Right atrium auricular region (tissue), 2 donors: ENCODE results near the gene DNAAF5. TPM values are rescaled to one million over a fixed set of nuclear protein-coding genes. Genes with fewer than 3 reads are reported as not detected.
A peak's percentile ranks its signal among the peaks of the same experiment; 100 is the strongest.
"Not testable (repeated sequence)": the region's sequence is repeated elsewhere in the genome, so short reads cannot be mapped to it uniquely, and the experiment has no call there.

Experiments used
- DNase-seq: peaks from one replicate; pipeline ENCODE4 v3.0.0-alpha.2; 2019; ENCODE audit warnings: low spot score
- H3K27ac ChIP-seq, 2 donors: fragments of 200-600 bp; sonication (generic); 1 replicate in 1 of 2; 2 replicates in 1 of 2; pipeline ENCODE4 v1.5.1; 2016 to 2019
- H3K27me3 ChIP-seq, 2 donors: fragments of 200-600 bp; sonication (generic); one replicate each; pipeline versions ENCODE4 v1.5.1 to v1.6.0; 2017 to 2019
- H3K36me3 ChIP-seq: fragments of 200-600 bp; sonication (generic); one replicate; pipeline ENCODE4 v1.5.1; 2016
- H3K4me1 ChIP-seq, 2 donors: fragments of 200-600 bp; sonication (generic); one replicate each; pipeline versions ENCODE4 v1.5.1 to v1.6.0; 2017 to 2019
- H3K4me3 ChIP-seq, 2 donors: fragments of 200-600 bp; sonication (generic); 1 replicate in 1 of 2; 2 replicates in 1 of 2; pipeline ENCODE4 v1.5.1; 2017 to 2019; ENCODE audit warnings: mild to moderate bottlenecking in 1 of 2, moderate library complexity in 1 of 2
- H3K9me3 ChIP-seq, 2 donors: fragments of 200-600 bp; sonication (generic); one replicate each; pipeline ENCODE4 v1.5.1; 2019
- total RNA-seq, 2 donors: library from RNA; depleted of rRNA; stranded (reverse); fragments of >200 nt; gene quantifications; one replicate each; pipeline ENCODE4 v1.1.0, GENCODE V29; 2016
- TF ChIP-seq, protein P1 (sequence below), 2 donors: fragments of 200-600 bp; sonication (generic); IDR thresholded peaks; one replicate each; pipeline ENCODE4 v1.5.1; 2019; ENCODE audit warnings: antibody characterized with exemption in 2 of 2

The DNAAF5 gene
- total RNA-seq, 2 donors from 2014 or later, result 19.0 to 35.5 TPM

DNA sequence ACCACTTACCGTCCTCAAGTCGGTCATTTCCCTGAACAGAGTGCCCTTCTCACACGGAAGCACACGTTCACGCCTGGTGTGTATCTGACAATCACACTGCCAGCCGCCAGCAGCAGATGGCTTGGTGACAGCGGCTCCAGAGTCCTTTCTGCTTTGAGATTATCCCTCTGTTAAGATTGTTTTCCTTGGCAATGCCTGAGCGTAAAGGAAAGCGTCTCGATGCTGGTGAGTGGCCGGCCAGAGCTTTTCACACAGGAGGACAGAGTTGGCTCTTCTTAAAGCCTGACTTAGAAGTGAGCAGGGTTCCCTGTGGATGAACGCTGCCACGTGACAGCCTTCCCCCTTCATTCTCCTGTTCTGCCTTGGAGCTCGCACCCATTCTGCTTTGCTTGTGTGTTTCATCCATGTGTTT is 22.6 kb downstream of the DNAAF5 start:
- peak overlapping the region; percentile 69 to 78 for H3K27ac ChIP-seq
- no peaks in the 10 kb centered on the region for H3K27me3 ChIP-seq
- H3K4me1 ChIP-seq, result peaks cover 0 to 44% of the 10 kb centered on the region in 2 donors
- TF ChIP-seq, protein P1, sequence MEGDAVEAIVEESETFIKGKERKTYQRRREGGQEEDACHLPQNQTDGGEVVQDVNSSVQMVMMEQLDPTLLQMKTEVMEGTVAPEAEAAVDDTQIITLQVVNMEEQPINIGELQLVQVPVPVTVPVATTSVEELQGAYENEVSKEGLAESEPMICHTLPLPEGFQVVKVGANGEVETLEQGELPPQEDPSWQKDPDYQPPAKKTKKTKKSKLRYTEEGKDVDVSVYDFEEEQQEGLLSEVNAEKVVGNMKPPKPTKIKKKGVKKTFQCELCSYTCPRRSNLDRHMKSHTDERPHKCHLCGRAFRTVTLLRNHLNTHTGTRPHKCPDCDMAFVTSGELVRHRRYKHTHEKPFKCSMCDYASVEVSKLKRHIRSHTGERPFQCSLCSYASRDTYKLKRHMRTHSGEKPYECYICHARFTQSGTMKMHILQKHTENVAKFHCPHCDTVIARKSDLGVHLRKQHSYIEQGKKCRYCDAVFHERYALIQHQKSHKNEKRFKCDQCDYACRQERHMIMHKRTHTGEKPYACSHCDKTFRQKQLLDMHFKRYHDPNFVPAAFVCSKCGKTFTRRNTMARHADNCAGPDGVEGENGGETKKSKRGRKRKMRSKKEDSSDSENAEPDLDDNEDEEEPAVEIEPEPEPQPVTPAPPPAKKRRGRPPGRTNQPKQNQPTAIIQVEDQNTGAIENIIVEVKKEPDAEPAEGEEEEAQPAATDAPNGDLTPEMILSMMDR (IDR thresholded peaks at IDR 0.05), result no peak
- H3K9me3 ChIP-seq, result no peaks in the 10 kb centered on the region
- peaks cover 17% of the 10 kb centered on the region for H3K36me3 ChIP-seq
- peak; percentile 75 for DNase-seq
- H3K4me3 ChIP-seq, result peak overlapping the region in 1 of 2 donors; percentile 3

DNA sequence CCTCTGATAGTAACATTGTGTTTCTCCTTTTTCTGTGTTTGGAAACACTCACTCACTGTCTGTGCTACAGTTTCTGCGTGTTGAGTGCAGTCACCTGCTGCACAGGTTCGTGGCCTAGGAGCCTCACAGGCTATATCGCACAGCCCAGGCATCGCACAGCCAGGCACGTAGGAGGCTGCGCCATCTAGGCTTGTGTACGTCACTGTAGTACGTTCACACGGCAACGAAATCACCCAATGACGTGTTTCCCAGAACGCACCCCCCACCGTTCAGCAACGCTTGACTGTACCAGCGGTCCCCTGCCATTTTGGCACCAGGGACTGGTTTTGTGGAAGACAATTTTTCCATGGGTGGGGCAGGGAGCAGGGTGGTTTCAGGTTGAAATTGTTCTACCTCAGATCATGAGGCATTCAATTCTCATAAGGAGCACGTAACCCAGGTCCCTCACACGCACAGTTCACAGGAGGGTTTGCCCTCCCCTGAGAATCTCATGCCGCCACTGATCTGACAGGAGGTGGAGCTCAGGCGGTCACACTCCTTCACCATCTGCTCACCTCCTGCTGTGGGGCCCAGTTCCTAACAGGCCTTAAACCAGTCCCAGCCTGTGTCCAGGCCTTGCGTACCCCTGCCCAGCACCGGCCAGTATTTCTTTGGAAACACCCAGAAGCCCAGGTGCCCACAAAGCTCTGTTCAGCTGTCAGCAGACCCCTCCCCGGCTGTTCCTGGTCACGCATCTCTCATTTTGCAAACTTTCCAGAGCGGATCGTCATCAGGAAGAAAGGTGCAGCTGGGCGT is 23.8 kb downstream of the DNAAF5 start:
- Histone ChIP-seq H3K4me1 (peaks cover 0 to 40% of the 10 kb centered on the region in 2 donors), H3K36me3 (peaks cover 29% of the 10 kb centered on the region), H3K9me3 (no peaks in the 10 kb centered on the region), H3K4me3 (no peak overlapping the region), H3K27me3 (no peaks in the 10 kb centered on the region), H3K27ac (peak overlapping the region; percentile 69 to 78)
- DNase-seq, result no peak
- TF ChIP-seq, protein P1 (IDR thresholded peaks at IDR 0.05), result no peak

DNA sequence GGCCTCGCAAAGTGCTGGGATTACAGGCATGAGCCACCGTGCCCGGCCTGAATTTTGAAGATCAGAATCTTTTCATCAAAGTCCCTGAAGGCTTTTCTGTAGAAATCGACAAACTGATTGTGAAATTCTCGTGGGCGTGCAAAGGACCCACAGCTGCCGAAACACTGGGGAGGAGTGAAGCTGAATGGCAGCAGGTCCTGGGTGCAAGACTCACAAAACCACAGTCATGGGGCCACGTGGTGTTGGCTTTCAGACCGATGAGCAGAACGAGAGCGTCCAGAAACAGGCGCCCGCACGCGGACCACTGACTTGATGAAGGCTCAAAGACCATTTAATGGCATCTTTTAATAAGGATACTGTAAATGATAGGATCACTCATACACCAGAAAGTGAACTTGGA is 25.3 kb downstream of the DNAAF5 start:
- Histone ChIP-seq H3K27ac (no peak overlapping the region), H3K4me1 (peaks cover 0 to 27% of the 10 kb centered on the region in 2 donors), H3K4me3 (no peak overlapping the region), H3K27me3 (no peaks in the 10 kb centered on the region), H3K9me3 (no peaks in the 10 kb centered on the region), H3K36me3 (peaks cover 40% of the 10 kb centered on the region)
- TF ChIP-seq, protein P1 (IDR thresholded peaks at IDR 0.05), result no peak
- no peak for DNase-seq

DNA sequence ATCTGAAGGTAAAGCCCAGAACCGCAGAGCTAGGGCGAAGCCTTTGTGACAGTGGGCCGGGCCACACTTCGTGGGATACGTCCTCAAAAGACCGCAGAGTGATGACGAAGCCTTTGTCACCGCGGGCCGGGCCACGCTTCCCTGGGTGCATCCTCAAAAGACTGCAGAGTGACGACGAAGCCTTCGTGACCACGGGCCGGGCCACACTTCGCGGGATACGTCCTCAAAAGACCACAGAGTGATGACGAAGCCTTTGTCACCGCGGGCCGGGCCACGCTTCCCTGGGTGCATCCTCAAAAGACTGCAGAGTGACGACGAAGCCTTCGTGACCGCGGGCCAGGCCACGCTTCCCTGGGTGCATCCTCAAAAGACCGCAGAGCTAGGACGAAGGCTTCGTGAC is 25.8 kb downstream of the DNAAF5 start:
- not testable (repeated sequence) for H3K4me3 ChIP-seq, H3K27me3 ChIP-seq, DNase-seq, H3K9me3 ChIP-seq, H3K27ac ChIP-seq
- Histone ChIP-seq H3K36me3 (peaks cover 44% of the 10 kb centered on the region), H3K4me1 (peaks cover 0 to 23% of the 10 kb centered on the region in 2 donors)

DNA sequence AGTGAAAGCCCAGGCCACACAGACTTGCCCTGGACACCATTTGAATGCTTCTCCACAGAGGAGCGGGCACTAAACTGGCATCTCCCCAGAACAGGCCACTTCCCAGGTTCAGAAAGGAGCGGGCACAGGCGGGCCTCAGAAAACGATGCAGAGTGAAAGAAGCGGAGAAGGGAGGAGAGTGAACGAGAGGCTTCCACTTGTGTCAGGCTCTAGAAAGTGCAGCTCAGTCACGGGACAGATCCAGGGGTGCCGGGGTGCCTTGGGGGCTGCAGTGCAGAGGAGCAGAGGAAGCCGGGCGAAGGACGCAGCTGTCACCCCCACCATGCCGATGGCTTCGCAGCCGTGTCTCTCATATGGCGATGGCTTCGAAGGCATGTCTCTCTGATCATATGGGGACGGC is 26.7 kb downstream of the DNAAF5 start:
- H3K36me3 ChIP-seq, result peaks cover 51% of the 10 kb centered on the region
- no peaks in the 10 kb centered on the region for H3K9me3 ChIP-seq
- no peak overlapping the region for H3K27ac ChIP-seq
- H3K4me1 ChIP-seq, result peaks cover 0 to 21% of the 10 kb centered on the region in 2 donors
- no peak overlapping the region for H3K4me3 ChIP-seq
- TF ChIP-seq, protein P1 (IDR thresholded peaks at IDR 0.05), result no peak
- no peaks in the 10 kb centered on the region for H3K27me3 ChIP-seq
- no peak for DNase-seq

DNA sequence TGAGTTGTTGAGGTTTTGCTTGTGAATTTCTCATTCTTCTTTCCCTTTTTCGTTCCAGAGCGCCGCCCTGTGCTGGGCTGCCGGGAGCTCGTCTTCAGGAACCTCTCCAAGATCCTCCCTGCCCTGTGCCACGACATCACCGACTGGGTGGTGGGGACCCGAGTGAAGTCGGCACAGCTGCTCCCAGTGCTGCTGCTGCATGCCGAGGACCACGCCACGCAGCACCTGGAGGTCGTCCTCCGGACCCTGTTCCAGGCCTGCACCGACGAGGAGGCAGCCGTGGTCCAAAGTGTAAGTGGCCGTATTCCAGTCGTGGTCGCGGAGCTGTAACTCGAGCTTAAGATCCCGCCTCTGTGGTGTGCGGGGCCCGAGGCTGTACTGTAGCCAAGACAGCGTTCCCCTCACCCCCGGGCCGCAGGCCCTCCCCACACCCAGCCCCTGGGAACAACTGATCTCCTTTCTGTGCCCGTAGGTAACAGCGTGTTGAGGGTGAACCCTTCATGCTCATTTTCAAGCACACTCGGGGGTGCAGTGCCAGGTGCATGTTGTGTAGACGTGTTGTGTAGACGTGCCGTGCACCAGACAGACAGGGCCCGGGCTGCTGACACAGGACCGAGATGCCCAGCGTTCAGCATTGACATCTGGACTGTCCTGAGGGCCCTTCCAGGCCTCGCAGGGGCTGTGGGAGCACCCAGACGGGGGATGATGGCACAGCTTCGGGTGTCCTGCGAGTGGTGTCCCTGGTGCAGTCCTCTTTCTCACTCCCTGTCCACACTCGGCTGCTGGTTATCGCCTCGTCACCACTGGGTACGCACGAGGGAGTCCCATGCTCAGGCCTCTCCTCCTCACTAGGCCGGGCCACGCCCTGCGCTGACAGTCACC is 28.3 kb downstream of the DNAAF5 start:
- Histone ChIP-seq H3K27ac (no peak overlapping the region), H3K4me3 (no peak overlapping the region), H3K36me3 (peaks cover 55% of the 10 kb centered on the region), H3K27me3 (no peaks in the 10 kb centered on the region), H3K4me1 (peaks cover 0 to 5% of the 10 kb centered on the region in 2 donors), H3K9me3 (no peaks in the 10 kb centered on the region)
- TF ChIP-seq, protein P1 (IDR thresholded peaks at IDR 0.05), result no peak
- DNase-seq, result no peak
